Measurements from ENCODE around the gene BLOC1S6.

- TF ChIP-seq CTCF (IDR thresholded peaks at IDR 0.05) (no peak), POLR2A (IDR thresholded peaks at IDR 0.05) (no peak)
Measured at GRCh38 chr15:45589256-45589655, 2.1 kb downstream of the BLOC1S6 start.

Data from uterus (tissue), 2 donors.